GM18907 (cell line): ENCODE measurements around the gene TCP11L2.
"Not testable (repeated sequence)": the region's sequence is repeated elsewhere in the genome, so short reads cannot be mapped to it uniquely, and the experiment has no call there.

ENCODE experiments used
- ATAC-seq: cut with Tn5 transposase; IDR thresholded peaks from one replicate; pipeline ENCODE4 v1.9.1; 2021; ENCODE audit warnings: mild to moderate bottlenecking, moderate library complexity; ENCODE audit not compliant: unreplicated experiment

Gene TCP11L2

GRCh38 chr12:106282457-106283097 lies 20.0 kb upstream of the TCP11L2 start:
- ATAC-seq = peak; percentile 56

- ATAC-seq = no peak
Measured at GRCh38 chr12:106284358-106285105, 18.0 kb upstream of the TCP11L2 start.

GRCh38 chr12:106285982-106286381 lies 16.6 kb upstream of the TCP11L2 start:
- no peak for ATAC-seq

GRCh38 chr12:106286576-106287162 lies 15.9 kb upstream of the TCP11L2 start:
- ATAC-seq = not testable (repeated sequence)

GRCh38 chr12:106287364-106287763 lies 15.2 kb upstream of the TCP11L2 start:
- no peak for ATAC-seq

GRCh38 chr12:106288101-106288493 lies 14.4 kb upstream of the TCP11L2 start:
- no peak for ATAC-seq

GRCh38 chr12:106288494-106289195 lies 13.9 kb upstream of the TCP11L2 start:
- ATAC-seq = no peak

GRCh38 chr12:106289196-106289681 lies 13.3 kb upstream of the TCP11L2 start:
- no peak for ATAC-seq

- ATAC-seq = no peak
Measured at GRCh38 chr12:106290666-106291065, 11.9 kb upstream of the TCP11L2 start.

- ATAC-seq = no peak
Measured at GRCh38 chr12:106291342-106291741, 11.2 kb upstream of the TCP11L2 start.

- ATAC-seq = no peak
Measured at GRCh38 chr12:106292339-106292738, 10.2 kb upstream of the TCP11L2 start.

- ATAC-seq = no peak
Measured at GRCh38 chr12:106296179-106296877, 6.2 kb upstream of the TCP11L2 start.

- ATAC-seq = no peak
Measured at GRCh38 chr12:106297075-106297474, 5.5 kb upstream of the TCP11L2 start.

GRCh38 chr12:106297681-106298080 lies 4.9 kb upstream of the TCP11L2 start:
- no peak for ATAC-seq

GRCh38 chr12:106299202-106299774 lies 3.2 kb upstream of the TCP11L2 start:
- ATAC-seq = no peak

- ATAC-seq = no peak
Measured at GRCh38 chr12:106300761-106301160, 1.8 kb upstream of the TCP11L2 start.

- no peak for ATAC-seq
Measured at GRCh38 chr12:106301241-106301610, 1.3 kb upstream of the TCP11L2 start.

GRCh38 chr12:106301611-106302321 lies 767 bp upstream of the TCP11L2 start:
- peak; percentile 73 for ATAC-seq

- ATAC-seq = peak; percentile 30
Measured at GRCh38 chr12:106303202-106303820, 778 bp downstream of the TCP11L2 start.
